ENCODE data around the gene SENP3. TPM values are rescaled to one million over a fixed set of nuclear protein-coding genes. Genes with fewer than 3 reads are reported as not detected.

The SENP3 gene
- total and polyA plus RNA-seq, 2 of the 13 experiments (the other 11 are each of a cell fraction or from before 2014, with no cell fraction given): 55.8 to 75.4 TPM

DNA sequence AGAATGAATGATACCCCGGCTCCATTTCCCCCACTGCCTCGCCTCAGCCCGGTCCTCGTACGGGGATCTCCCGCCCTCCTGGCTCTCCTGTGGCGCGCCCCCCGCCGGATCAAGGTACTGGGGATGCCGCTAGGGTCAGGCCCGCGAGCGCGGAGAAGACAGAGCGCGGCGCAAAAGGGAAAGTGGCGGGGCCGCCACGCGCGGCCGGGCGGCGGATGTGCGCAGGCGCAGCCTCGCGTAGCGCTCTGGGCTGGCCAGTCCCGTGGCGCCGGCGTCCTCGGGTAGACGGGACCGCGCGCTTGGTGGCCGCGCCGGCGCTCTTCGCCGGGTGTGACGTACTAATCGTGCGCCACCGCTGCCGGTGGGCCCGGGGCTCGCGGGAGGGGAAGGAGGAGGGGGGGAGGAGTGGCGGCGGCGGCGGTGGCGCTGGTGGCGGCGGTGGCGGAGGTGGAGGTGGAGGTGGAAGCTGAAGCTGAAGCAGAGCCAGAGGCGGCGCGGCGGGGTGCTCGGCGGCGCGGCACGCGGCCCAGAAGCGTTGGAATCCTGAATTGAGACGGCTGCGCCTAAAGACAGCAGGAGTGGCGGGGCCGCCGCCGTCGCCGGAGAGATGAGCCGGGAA lies at the start of gene SENP3 (continued):
- TF ChIP-seq, protein P1, sequence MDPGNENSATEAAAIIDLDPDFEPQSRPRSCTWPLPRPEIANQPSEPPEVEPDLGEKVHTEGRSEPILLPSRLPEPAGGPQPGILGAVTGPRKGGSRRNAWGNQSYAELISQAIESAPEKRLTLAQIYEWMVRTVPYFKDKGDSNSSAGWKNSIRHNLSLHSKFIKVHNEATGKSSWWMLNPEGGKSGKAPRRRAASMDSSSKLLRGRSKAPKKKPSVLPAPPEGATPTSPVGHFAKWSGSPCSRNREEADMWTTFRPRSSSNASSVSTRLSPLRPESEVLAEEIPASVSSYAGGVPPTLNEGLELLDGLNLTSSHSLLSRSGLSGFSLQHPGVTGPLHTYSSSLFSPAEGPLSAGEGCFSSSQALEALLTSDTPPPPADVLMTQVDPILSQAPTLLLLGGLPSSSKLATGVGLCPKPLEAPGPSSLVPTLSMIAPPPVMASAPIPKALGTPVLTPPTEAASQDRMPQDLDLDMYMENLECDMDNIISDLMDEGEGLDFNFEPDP (CRISPR knock-in tag; conservative IDR thresholded peaks at IDR 0.05): no peak
- no peak for TF ChIP-seq ZNF564 (CRISPR knock-in tag; IDR thresholded peaks at IDR 0.05)
- no peak for TF ChIP-seq NFE2L1 (CRISPR knock-in tag; IDR thresholded peaks at IDR 0.05; ENCODE audit: borderline replicate concordance)
- TF ChIP-seq ZBTB40 (IDR thresholded peaks at IDR 0.05): no peak
- no peak; the same call in 1 of the 2 replicates for TF ChIP-seq ZBTB40 (CRISPR knock-in tag; IDR thresholded peaks at IDR 0.05)
- no peak for TF ChIP-seq IKZF4 (CRISPR knock-in tag; IDR thresholded peaks at IDR 0.05; ENCODE audit: borderline replicate concordance, low read depth, not compliant biosample characterization)
- no peak for TF ChIP-seq MBD4 (IDR thresholded peaks at IDR 0.05; ENCODE audit: borderline replicate concordance, low read length)
- TF ChIP-seq ZFP82 (CRISPR knock-in tag; IDR thresholded peaks at IDR 0.05; ENCODE audit: borderline replicate concordance): no peak
- TF ChIP-seq ZNF124 (CRISPR knock-in tag; IDR thresholded peaks at IDR 0.05): no peak
- TF ChIP-seq POGZ (CRISPR knock-in tag; IDR thresholded peaks at IDR 0.05): no peak; the same call in 1 of the 2 replicates
- no peak for TF ChIP-seq TIGD3 (CRISPR knock-in tag; IDR thresholded peaks at IDR 0.05; ENCODE audit: borderline replicate concordance)
- 0 out of 2 replicates have a peak, but pooled peaks have one; percentile 8 for TF ChIP-seq RXRB (CRISPR knock-in tag; IDR thresholded peaks at IDR 0.05; ENCODE audit: borderline replicate concordance)
- TF ChIP-seq ADNP (CRISPR knock-in tag; IDR thresholded peaks at IDR 0.05): no peak
- TF ChIP-seq, protein P2, sequence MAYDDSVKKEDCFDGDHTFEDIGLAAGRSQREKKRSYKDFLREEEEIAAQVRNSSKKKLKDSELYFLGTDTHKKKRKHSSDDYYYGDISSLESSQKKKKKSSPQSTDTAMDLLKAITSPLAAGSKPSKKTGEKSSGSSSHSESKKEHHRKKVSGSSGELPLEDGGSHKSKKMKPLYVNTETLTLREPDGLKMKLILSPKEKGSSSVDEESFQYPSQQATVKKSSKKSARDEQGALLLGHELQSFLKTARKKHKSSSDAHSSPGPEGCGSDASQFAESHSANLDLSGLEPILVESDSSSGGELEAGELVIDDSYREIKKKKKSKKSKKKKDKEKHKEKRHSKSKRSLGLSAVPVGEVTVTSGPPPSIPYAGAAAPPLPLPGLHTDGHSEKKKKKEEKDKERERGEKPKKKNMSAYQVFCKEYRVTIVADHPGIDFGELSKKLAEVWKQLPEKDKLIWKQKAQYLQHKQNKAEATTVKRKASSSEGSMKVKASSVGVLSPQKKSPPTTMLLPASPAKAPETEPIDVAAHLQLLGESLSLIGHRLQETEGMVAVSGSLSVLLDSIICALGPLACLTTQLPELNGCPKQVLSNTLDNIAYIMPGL (CRISPR knock-in tag; IDR thresholded peaks at IDR 0.05; ENCODE audit: borderline replicate concordance in 1 of 2, low read depth in 1 of 2): peak in 1 of 2 experiments; percentile 73; a peak in 2 of 4 replicates
- no peak for TF ChIP-seq ZNF563 (CRISPR knock-in tag; IDR thresholded peaks at IDR 0.05)
